HepG2 (cell line): ENCODE data around the gene ZPR1. TPM values are rescaled to one million over a fixed set of nuclear protein-coding genes. Genes with fewer than 3 reads are reported as not detected.

Experiments
- CTCF ChIP-seq: sonication (generic); formaldehyde crosslinking; IDR thresholded peaks from 2 replicates; pipeline ENCODE4 v1.5.0; 2020; ENCODE audit warnings: mild to moderate bottlenecking, missing genetic modification reagents, moderate library complexity
- FOXM1 ChIP-seq: sonication (generic); formaldehyde crosslinking; IDR thresholded peaks from 2 replicates; pipeline ENCODE4 v1.5.0; 2020; ENCODE audit warnings: missing genetic modification reagents
- NFYC ChIP-seq: IDR thresholded peaks from 2 replicates; pipeline ENCODE4 v1.6.1; 2016; ENCODE audit warnings: missing genetic modification reagents, missing compliant biosample characterization
- RARG ChIP-seq: sonication (generic); formaldehyde crosslinking; IDR thresholded peaks from 2 replicates; pipeline ENCODE4 v1.4.0; 2020; ENCODE audit warnings: low read depth, mild to moderate bottlenecking, missing genetic modification reagents
- SP2 ChIP-seq: sonication (generic); formaldehyde crosslinking; IDR thresholded peaks from 2 replicates; pipeline ENCODE4 v1.5.1; 2020; ENCODE audit warnings: mild to moderate bottlenecking, missing genetic modification reagents
- ZBTB1 ChIP-seq: sonication (generic); formaldehyde crosslinking; IDR thresholded peaks from 2 replicates; pipeline ENCODE4 v1.4.0; 2020; ENCODE audit warnings: missing genetic modification reagents, borderline replicate concordance
- ZC3H13 ChIP-seq: sonication (generic); formaldehyde crosslinking; IDR thresholded peaks from 2 replicates; pipeline ENCODE4 v1.8.1; 2023; ENCODE audit warnings: mild to moderate bottlenecking, missing genetic modification reagents, moderate library complexity
- ZFP62 ChIP-seq: sonication (generic); formaldehyde crosslinking; IDR thresholded peaks from 2 replicates; pipeline ENCODE4 v1.4.0; 2020; ENCODE audit warnings: missing genetic modification reagents
- ZNF33B ChIP-seq: sonication (generic); formaldehyde crosslinking; IDR thresholded peaks from 2 replicates; pipeline ENCODE4 v1.5.1; 2020; ENCODE audit warnings: mild to moderate bottlenecking, missing genetic modification reagents
- ZNF407 ChIP-seq: sonication (generic); formaldehyde crosslinking; IDR thresholded peaks from one replicate; pipeline ENCODE4 v1.5.1; 2020; ENCODE audit warnings: mild to moderate bottlenecking, missing genetic modification reagents; ENCODE audit errors: not compliant biosample characterization
- ZNF850 ChIP-seq: sonication (generic); formaldehyde crosslinking; conservative IDR thresholded peaks from 2 replicates; pipeline ENCODE4 v1.9.0; 2021; ENCODE audit warnings: mild to moderate bottlenecking, missing genetic modification reagents
- ZNF891 ChIP-seq: sonication (generic); formaldehyde crosslinking; IDR thresholded peaks from 2 replicates; pipeline ENCODE4 v1.5.0; 2020; ENCODE audit warnings: mild to moderate bottlenecking, missing genetic modification reagents
- polyA plus RNA-seq, 8 experiments: library from polyadenylated mRNA; depleted of rRNA in 3 of 8; stranded (reverse) in 7 of 8; unstranded in 1 of 8; fragments of >200 nt; fragmentation: Illumina TruSeq in 4 of 8; extraction: Trizol in 4 of 8; gene quantifications; 2 replicates each; pipeline versions ENCODE4 v1.2.1 to v1.2.3, GENCODE V29; 2011 to 2016; ENCODE audit warnings: low read depth in 4 of 8, missing spikeins in 1 of 8, mixed read lengths in 1 of 8; ENCODE audit not compliant: insufficient read depth in 1 of 8
- total RNA-seq, 5 experiments: library from RNA; depleted of rRNA; stranded (reverse); fragments of >200 nt; fragmentation: Illumina TruSeq; extraction: Trizol; gene quantifications; 2 replicates each; pipeline ENCODE4 v1.2.3, GENCODE V29; 2016; ENCODE audit warnings: low read depth in 1 of 5
- TF ChIP-seq, protein P1 (sequence below): IDR thresholded peaks from 2 replicates; pipeline ENCODE4 v1.6.1; 2018; ENCODE audit warnings: missing genetic modification reagents
- TF ChIP-seq, protein P2 (sequence below): sonication (generic); formaldehyde crosslinking; IDR thresholded peaks from 2 replicates; pipeline ENCODE4 v1.4.0; 2020; ENCODE audit warnings: low read depth, mild to moderate bottlenecking, missing genetic modification reagents
- TF ChIP-seq, protein P3 (sequence below): sonication (generic); formaldehyde crosslinking; IDR thresholded peaks from 2 replicates; pipeline ENCODE4 v1.4.0; 2020; ENCODE audit warnings: missing genetic modification reagents

ZPR1 gene
- total and polyA plus RNA-seq, 2 of the 13 experiments (the other 11 are each of a cell fraction or from before 2014, with no cell fraction given), result 40.0 to 79.3 TPM

DNA sequence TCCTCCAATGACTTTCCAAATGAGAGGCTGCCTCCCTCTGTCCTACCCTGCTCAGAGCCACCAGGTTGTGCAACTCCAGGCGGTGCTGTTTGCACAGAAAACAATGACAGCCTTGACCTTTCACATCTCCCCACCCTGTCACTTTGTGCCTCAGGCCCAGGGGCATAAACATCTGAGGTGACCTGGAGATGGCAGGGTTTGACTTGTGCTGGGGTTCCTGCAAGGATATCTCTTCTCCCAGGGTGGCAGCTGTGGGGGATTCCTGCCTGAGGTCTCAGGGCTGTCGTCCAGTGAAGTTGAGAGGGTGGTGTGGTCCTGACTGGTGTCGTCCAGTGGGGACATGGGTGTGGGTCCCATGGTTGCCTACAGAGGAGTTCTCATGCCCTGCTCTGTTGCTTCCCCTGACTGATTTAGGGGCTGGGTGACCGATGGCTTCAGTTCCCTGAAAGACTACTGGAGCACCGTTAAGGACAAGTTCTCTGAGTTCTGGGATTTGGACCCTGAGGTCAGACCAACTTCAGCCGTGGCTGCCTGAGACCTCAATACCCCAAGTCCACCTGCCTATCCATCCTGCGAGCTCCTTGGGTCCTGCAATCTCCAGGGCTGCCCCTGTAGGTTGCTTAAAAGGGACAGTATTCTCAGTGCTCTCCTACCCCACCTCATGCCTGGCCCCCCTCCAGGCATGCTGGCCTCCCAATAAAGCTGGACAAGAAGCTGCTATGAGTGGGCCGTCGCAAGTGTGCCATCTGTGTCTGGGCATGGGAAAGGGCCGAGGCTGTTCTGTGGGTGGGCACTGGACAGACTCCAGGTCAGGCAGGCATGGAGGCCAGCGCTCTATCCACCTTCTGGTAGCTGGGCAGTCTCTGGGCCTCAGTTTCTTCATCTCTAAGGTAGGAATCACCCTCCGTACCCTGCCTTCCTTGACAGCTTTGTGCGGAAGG is 44.8 kb upstream of the ZPR1 start (continued):
- TF ChIP-seq, protein P1, sequence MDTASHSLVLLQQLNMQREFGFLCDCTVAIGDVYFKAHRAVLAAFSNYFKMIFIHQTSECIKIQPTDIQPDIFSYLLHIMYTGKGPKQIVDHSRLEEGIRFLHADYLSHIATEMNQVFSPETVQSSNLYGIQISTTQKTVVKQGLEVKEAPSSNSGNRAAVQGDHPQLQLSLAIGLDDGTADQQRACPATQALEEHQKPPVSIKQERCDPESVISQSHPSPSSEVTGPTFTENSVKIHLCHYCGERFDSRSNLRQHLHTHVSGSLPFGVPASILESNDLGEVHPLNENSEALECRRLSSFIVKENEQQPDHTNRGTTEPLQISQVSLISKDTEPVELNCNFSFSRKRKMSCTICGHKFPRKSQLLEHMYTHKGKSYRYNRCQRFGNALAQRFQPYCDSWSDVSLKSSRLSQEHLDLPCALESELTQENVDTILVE (CRISPR knock-in tag), result peak; percentile 96
- TF ChIP-seq ZNF33B (CRISPR knock-in tag), result no peak
- TF ChIP-seq CTCF (CRISPR knock-in tag), result peak; percentile 81
- TF ChIP-seq, protein P2, sequence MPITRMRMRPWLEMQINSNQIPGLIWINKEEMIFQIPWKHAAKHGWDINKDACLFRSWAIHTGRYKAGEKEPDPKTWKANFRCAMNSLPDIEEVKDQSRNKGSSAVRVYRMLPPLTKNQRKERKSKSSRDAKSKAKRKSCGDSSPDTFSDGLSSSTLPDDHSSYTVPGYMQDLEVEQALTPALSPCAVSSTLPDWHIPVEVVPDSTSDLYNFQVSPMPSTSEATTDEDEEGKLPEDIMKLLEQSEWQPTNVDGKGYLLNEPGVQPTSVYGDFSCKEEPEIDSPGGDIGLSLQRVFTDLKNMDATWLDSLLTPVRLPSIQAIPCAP (CRISPR knock-in tag), result 0 out of 2 replicates have a peak, but pooled peaks have one; percentile 19
- TF ChIP-seq, protein P3, sequence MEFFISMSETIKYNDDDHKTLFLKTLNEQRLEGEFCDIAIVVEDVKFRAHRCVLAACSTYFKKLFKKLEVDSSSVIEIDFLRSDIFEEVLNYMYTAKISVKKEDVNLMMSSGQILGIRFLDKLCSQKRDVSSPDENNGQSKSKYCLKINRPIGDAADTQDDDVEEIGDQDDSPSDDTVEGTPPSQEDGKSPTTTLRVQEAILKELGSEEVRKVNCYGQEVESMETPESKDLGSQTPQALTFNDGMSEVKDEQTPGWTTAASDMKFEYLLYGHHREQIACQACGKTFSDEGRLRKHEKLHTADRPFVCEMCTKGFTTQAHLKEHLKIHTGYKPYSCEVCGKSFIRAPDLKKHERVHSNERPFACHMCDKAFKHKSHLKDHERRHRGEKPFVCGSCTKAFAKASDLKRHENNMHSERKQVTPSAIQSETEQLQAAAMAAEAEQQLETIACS (CRISPR knock-in tag), result peak; percentile 23; the same call in 1 of the 2 replicates
- no peak for TF ChIP-seq ZFP62 (CRISPR knock-in tag)
- no peak for TF ChIP-seq RARG
- peak; percentile 87 for TF ChIP-seq ZC3H13 (CRISPR knock-in tag)
- no peak for TF ChIP-seq ZNF850 (CRISPR knock-in tag)
- TF ChIP-seq FOXM1, result no peak; the same call in 1 of the 2 replicates
- TF ChIP-seq ZNF891 (CRISPR knock-in tag), result no peak
- TF ChIP-seq ZBTB1, result no peak
- peak; percentile 58; the same call in 1 of the 2 replicates for TF ChIP-seq NFYC (CRISPR knock-in tag)
- TF ChIP-seq ZNF407 (CRISPR knock-in tag), result no peak
- TF ChIP-seq SP2, result no peak
